SJCRH30 (cell line): ENCODE results near the gene PRKCD. TPM values are rescaled to one million over a fixed set of nuclear protein-coding genes. Genes with fewer than 3 reads are reported as not detected.

ENCODE experiments used
- DNase-seq, 2 experiments: peaks; one replicate each; pipeline ENCODE4 v3.0.0-alpha.2; 2015 to 2020
- H3K27ac ChIP-seq: fragments of 250-450 bp; sonication (Bioruptor Pico); 2 replicates; pipeline ENCODE4 v1.5.1; 2020; ENCODE audit warnings: mild to moderate bottlenecking, moderate library complexity
- H3K27me3 ChIP-seq: fragments of 250-450 bp; sonication (Bioruptor Pico); 2 replicates; pipeline ENCODE4 v1.5.1; 2020; ENCODE audit warnings: mild to moderate bottlenecking, moderate library complexity
- H3K36me3 ChIP-seq: fragments of 250-450 bp; sonication (Bioruptor Pico); 2 replicates; pipeline ENCODE4 v1.5.1; 2020; ENCODE audit warnings: mild to moderate bottlenecking, moderate library complexity
- H3K4me1 ChIP-seq: fragments of 250-450 bp; sonication (Bioruptor Pico); 2 replicates; pipeline ENCODE4 v1.5.1; 2020; ENCODE audit warnings: mild to moderate bottlenecking, moderate library complexity
- H3K4me3 ChIP-seq: fragments of 250-450 bp; sonication (Bioruptor Pico); 2 replicates; pipeline ENCODE4 v1.5.1; 2020; ENCODE audit warnings: mild to moderate bottlenecking, moderate library complexity
- H3K9me3 ChIP-seq: fragments of 250-450 bp; sonication (Bioruptor Pico); replicated peaks from 2 replicates; pipeline ENCODE4 v1.5.1; 2020; ENCODE audit warnings: mild to moderate bottlenecking, moderate library complexity
- total RNA-seq: library from RNA; depleted of rRNA; stranded (reverse); fragments of >200 nt; shearing (Covaris generic); gene quantifications from 2 replicates; pipeline ENCODE4 v1.2.3, GENCODE V29; 2014

Gene PRKCD
- total RNA-seq, 1 experiment from 2014 or later = 4.6 TPM

DNA sequence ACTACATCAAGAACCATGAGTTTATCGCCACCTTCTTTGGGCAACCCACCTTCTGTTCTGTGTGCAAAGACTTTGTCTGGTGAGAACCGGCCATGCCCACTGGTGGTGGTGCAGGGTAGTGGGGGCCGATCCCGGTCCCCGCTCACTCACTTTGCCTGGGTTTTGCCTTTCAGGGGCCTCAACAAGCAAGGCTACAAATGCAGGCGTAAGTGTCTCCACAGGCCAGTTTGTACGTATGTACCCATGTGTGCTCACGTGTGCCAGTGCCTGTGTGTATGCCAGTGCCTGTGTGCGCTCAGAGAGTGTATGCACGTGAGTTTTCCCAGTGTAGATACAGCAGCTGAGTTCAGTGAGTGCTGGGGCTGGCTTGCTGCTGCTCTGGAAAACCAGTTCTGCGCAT lies 20.5 kb downstream of the PRKCD start:
- no peak overlapping the region for H3K27ac ChIP-seq

DNA sequence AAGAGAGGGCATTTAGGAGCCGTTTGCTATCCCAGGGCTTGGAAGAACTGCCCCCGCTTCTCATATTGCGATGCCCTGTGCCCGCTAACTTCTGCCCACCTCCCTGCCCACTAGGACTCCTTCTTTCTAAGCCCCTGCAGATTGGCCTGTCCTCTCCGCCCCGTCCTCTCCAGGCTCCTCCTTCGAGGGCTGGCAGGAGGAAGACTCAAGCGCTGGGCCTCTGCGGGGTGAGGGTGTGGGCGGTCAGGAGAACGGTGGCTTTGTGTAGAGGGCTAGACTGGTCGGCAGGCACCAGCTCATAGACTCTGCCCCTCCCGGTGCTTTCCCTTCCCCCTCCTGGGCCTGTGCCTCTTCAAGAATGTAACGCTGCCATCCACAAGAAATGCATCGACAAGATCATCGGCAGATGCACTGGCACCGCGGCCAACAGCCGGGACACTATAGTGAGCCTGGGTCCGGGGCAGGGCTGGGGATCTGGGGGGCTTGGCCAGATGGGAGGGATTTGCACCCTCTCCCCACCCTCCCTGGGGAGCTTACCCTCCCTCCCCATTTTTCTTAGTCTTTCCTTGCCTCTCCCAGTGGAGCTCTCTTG lies 21.9 kb downstream of the PRKCD start:
- H3K4me1 ChIP-seq = no peaks in the 10 kb centered on the region

More for the DNA sequence above, 20.5 kb downstream of the PRKCD start:
- no peak for DNase-seq
- Histone ChIP-seq H3K4me3 (no peak overlapping the region), H3K27me3 (no peaks in the 10 kb centered on the region), H3K9me3 (no peaks in the 10 kb centered on the region), H3K4me1 (no peaks in the 10 kb centered on the region), H3K36me3 (no peaks in the 10 kb centered on the region)

DNA sequence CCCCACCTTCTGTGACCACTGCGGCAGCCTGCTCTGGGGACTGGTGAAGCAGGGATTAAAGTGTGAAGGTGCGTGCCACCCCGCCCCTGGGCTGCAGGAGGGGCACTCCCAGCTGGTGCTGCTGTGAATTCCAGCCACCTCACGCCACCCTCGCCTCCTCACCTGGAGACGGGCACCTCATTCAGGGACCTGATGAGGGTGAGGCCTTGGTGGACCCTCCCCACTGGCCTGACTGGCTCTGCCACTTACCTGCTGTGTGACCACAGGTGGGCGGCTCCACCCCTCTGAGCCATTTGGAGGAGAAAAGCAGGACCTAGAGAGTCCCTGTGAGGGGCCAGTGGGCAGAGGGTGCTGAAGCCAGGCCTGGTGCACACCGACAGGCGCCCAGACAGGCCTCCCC lies 22.5 kb downstream of the PRKCD start:
- DNase-seq = no peak
- Histone ChIP-seq H3K27ac (no peak overlapping the region), H3K9me3 (no peaks in the 10 kb centered on the region), H3K4me1 (no peaks in the 10 kb centered on the region), H3K36me3 (no peaks in the 10 kb centered on the region), H3K27me3 (no peaks in the 10 kb centered on the region), H3K4me3 (no peak overlapping the region)

More for the DNA sequence above, 21.9 kb downstream of the PRKCD start:
- H3K27ac ChIP-seq = no peak overlapping the region
- no peak overlapping the region for H3K4me3 ChIP-seq
- H3K9me3 ChIP-seq = no peaks in the 10 kb centered on the region
- no peaks in the 10 kb centered on the region for H3K36me3 ChIP-seq
- no peak for DNase-seq
- no peaks in the 10 kb centered on the region for H3K27me3 ChIP-seq

GRCh38 chr3:53184701-53185100 lies 23.7 kb downstream of the PRKCD start:
- Histone ChIP-seq H3K4me3 (no peak overlapping the region), H3K36me3 (no peaks in the 10 kb centered on the region), H3K27ac (no peak overlapping the region), H3K4me1 (no peaks in the 10 kb centered on the region), H3K27me3 (no peaks in the 10 kb centered on the region), H3K9me3 (no peaks in the 10 kb centered on the region)
- DNase-seq = no peak

GRCh38 chr3:53185761-53186465 lies 24.9 kb downstream of the PRKCD start:
- Histone ChIP-seq H3K36me3 (no peaks in the 10 kb centered on the region), H3K27ac (no peak overlapping the region), H3K27me3 (no peaks in the 10 kb centered on the region), H3K9me3 (no peaks in the 10 kb centered on the region), H3K4me1 (no peaks in the 10 kb centered on the region), H3K4me3 (no peak overlapping the region)
- DNase-seq = no peak

- Histone ChIP-seq H3K27ac (no peak overlapping the region), H3K4me3 (no peak overlapping the region), H3K9me3 (no peaks in the 10 kb centered on the region), H3K27me3 (no peaks in the 10 kb centered on the region), H3K36me3 (no peaks in the 10 kb centered on the region), H3K4me1 (no peaks in the 10 kb centered on the region)
- DNase-seq = no peak
Observed at GRCh38 chr3:53186726-53187125, 25.7 kb downstream of the PRKCD start.

DNA sequence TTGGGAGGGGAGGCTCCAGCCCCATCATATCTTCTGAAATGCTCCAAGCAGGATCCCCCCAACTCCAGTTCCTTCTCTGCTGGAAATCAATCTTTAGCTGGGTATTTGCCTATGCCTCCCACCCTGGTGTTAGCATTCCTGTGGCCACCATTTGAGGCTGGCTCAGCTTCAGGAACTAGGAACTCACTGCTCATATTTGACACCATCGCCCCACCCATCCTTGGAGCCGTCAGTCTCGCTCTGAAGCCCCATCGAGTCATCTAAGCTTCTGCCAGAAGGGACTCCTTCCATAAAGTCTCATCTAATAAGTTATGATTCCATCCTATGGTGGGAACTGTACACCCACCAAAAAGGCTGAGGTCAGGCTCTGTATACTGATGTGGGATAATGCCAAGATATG lies 26.4 kb downstream of the PRKCD start:
- H3K9me3 ChIP-seq = no peaks in the 10 kb centered on the region
- H3K27ac ChIP-seq = no peak overlapping the region
- no peaks in the 10 kb centered on the region for H3K4me1 ChIP-seq
- H3K4me3 ChIP-seq = no peak overlapping the region
- no peaks in the 10 kb centered on the region for H3K27me3 ChIP-seq
- H3K36me3 ChIP-seq = no peaks in the 10 kb centered on the region
- DNase-seq = no peak

GRCh38 chr3:53188136-53188685 lies 27.2 kb downstream of the PRKCD start:
- no peaks in the 10 kb centered on the region for H3K4me1 ChIP-seq
- H3K27ac ChIP-seq = no peak overlapping the region
- H3K4me3 ChIP-seq = no peak overlapping the region
- no peaks in the 10 kb centered on the region for H3K9me3 ChIP-seq
- H3K27me3 ChIP-seq = no peaks in the 10 kb centered on the region
- DNase-seq = no peak
- no peaks in the 10 kb centered on the region for H3K36me3 ChIP-seq

DNA sequence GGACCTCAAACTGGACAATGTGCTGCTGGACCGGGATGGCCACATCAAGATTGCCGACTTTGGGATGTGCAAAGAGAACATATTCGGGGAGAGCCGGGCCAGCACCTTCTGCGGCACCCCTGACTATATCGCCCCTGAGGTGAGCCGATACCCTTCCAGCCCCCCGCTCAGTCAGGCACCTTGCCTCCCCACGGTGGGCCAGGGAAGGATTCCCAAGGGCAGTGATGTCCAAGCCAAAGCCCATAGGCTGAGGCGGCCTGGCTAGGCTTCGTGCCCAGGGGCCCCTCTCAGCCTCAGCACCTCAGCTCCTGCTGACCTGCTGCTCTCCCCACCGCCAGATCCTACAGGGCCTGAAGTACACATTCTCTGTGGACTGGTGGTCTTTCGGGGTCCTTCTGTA lies 27.7 kb downstream of the PRKCD start:
- H3K27ac ChIP-seq = no peak overlapping the region
- peaks cover under 1% of the 10 kb centered on the region; the same call in 1 of the 2 replicates for H3K4me1 ChIP-seq
- DNase-seq = no peak
- no peaks in the 10 kb centered on the region for H3K36me3 ChIP-seq
- H3K4me3 ChIP-seq = no peak overlapping the region
- H3K27me3 ChIP-seq = no peaks in the 10 kb centered on the region
- H3K9me3 ChIP-seq = no peaks in the 10 kb centered on the region

DNA sequence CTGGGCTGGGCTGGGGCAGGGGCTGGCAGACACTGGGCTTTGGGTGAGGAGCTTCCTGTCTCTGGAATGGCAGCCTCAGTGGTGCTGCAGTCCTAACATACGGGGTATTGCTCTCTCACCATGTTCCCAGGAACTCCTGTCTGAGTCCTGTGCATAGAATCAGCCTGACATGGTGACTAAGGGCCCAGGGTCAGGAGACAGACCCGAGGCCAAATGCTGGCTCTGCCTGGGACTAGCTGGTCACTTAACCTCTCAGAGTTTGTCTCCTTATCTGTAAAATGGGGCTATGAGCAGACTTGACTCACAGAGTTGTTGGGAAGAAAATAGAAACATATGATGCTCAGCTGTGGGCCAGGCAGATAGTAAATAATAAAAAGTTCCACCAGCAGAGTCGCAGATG lies 28.3 kb downstream of the PRKCD start:
- DNase-seq = no peak
- Histone ChIP-seq H3K36me3 (no peaks in the 10 kb centered on the region), H3K9me3 (no peaks in the 10 kb centered on the region), H3K4me3 (no peak overlapping the region), H3K27me3 (no peaks in the 10 kb centered on the region), H3K27ac (no peak overlapping the region), H3K4me1 (peaks cover 6% of the 10 kb centered on the region; the same call in 1 of the 2 replicates)

GRCh38 chr3:53190659-53191058 lies 29.6 kb downstream of the PRKCD start:
- H3K9me3 ChIP-seq = no peaks in the 10 kb centered on the region

DNA sequence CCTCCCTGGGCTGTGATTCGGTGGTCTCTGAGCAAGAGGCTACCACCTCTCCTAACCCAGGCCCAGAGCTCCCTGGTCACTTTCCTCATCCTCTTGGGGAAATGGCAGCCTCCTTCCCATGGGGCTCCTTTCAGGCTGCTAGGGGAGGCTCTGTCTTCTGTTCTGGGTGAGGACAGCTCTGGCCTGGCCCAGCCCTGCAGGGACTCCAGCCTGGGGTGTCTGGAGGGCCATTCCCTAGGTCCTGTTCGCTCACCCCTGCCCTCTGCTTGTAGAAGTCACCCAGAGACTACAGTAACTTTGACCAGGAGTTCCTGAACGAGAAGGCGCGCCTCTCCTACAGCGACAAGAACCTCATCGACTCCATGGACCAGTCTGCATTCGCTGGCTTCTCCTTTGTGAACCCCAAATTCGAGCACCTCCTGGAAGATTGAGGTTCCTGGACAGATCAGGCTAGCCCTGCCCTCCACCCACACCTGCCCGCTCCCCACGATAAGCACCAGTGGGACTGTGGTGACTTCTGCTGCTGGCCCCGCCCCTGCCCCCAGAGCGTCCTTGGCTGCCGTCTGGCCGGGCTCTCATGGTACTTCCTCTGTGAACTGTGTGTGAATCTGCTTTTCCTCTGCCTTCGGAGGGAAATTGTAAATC lies 30.9 kb downstream of the PRKCD start:
- H3K27ac ChIP-seq = no peak overlapping the region
- H3K4me3 ChIP-seq = no peak overlapping the region
- no peak for DNase-seq
- no peaks in the 10 kb centered on the region for H3K36me3 ChIP-seq
- no peaks in the 10 kb centered on the region for H3K27me3 ChIP-seq
- H3K4me1 ChIP-seq = peaks cover 16% of the 10 kb centered on the region; the same call in 1 of the 2 replicates
- no peaks in the 10 kb centered on the region for H3K9me3 ChIP-seq

More at GRCh38 chr3:53190659-53191058, 29.6 kb downstream of the PRKCD start:
- Histone ChIP-seq H3K27ac (no peak overlapping the region), H3K27me3 (no peaks in the 10 kb centered on the region), H3K4me3 (no peak overlapping the region), H3K4me1 (peaks cover 11% of the 10 kb centered on the region; the same call in 1 of the 2 replicates), H3K36me3 (no peaks in the 10 kb centered on the region)
- no peak for DNase-seq

DNA sequence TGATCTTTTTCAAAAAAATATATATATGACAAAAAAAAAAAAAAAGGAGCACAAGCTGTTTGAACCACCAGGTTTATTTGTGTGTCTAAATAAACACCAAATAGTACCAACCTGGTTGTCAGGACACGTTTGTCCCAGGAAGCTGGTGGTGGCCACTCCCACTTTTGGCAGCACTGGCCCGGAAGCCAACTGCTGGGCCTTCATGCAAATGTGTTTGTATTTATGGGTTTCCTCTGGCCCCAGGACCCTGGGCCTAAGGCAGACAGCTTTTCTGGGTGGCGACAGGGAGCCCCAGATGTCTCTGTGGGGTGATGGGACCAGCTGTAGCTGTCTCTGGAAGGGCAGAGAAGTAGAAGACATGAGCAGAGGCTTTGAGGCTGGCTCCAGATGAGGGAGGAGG lies 31.6 kb downstream of the PRKCD start:
- H3K4me1 ChIP-seq = peaks cover 16% of the 10 kb centered on the region; the same call in 1 of the 2 replicates
- DNase-seq = no peak
- H3K9me3 ChIP-seq = no peaks in the 10 kb centered on the region
- no peak overlapping the region for H3K4me3 ChIP-seq
- H3K36me3 ChIP-seq = no peaks in the 10 kb centered on the region
- no peaks in the 10 kb centered on the region for H3K27me3 ChIP-seq
- H3K27ac ChIP-seq = no peak overlapping the region

DNA sequence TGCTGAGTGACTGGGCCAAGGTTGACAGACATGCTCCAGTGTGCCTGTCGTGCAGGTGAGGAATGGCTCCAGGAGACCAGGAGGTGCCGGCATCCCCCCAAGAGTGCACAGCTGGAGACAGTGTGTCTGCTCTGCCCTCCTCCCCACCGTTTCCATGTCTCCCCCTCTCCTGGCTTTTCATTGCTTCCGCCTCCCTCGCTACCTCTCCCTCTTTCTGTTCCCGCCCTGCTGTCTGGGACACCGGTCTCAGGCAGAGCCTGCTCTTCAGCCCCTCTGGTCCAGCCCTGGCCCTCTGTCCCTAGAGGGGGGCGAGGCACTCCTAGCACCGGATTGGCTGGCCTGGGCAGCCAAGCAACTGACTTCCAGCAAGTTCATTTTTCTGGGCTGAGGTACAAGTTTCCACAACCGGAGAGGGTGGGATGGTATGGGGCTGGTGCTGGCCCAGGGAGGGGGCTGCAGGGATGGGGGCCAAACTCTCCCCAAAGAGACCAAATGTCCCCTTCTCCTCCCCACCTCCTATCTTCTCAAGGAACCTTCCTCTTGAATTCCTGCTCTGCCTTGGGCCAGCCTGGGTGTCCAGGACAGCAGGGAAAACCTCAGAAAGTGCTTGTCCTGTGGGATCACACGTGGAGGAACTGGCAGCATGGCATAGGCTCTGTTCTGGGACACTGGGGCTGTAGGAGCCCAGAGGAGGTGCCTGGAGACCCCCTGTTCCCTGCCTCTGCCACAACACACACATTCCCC lies 32.6 kb downstream of the PRKCD start:
- Histone ChIP-seq H3K27ac (no peak overlapping the region), H3K4me1 (peaks cover 16% of the 10 kb centered on the region; the same call in 1 of the 2 replicates), H3K9me3 (no peaks in the 10 kb centered on the region), H3K4me3 (no peak overlapping the region), H3K27me3 (no peaks in the 10 kb centered on the region), H3K36me3 (no peaks in the 10 kb centered on the region)
- no peak for DNase-seq
